ENCODE data around the gene HIVEP3. TPM values are rescaled to one million over a fixed set of nuclear protein-coding genes. Genes with fewer than 3 reads are reported as not detected.

The HIVEP3 gene
- total RNA-seq, 1 experiment from 2014 or later: 1.4 TPM

GRCh38 chr1:41545996-41546832, 372.5 kb downstream of the HIVEP3 start:
- Mint-ChIP-seq H3K4me1 (peaks cover 2% of the 10 kb centered on the region in 2 experiments; a peak in 1 of 4 replicates), H3K9me3 (peaks cover 14 to 19% of the 10 kb centered on the region in 2 experiments), H3K27ac (no peak overlapping the region; a peak in 1 of 7 replicates), H3K36me3 (ENCODE audit: insufficient read depth in 1 of 3, low read depth in 3 of 3) (peaks cover 0 to 10% (median 4%) of the 10 kb centered on the region in 3 experiments; a peak in 3 of 7 replicates), H3K27me3 (ENCODE audit: low read depth) (peaks cover 17% of the 10 kb centered on the region), H3K4me3 (no peak overlapping the region)
- no peak for DNase-seq
- H2BK20ac ChIP-seq (ENCODE audit: low read depth, low read length, poor library complexity, severe bottlenecking): no peak overlapping the region
- no CpG with 5 or more reads among the region's 8 CpGs for WGBS (ENCODE audit: extremely low coverage, insufficient read length, low lambda C conversion rate)
- no peak overlapping the region for H3K23ac ChIP-seq (ENCODE audit: insufficient read length, low read depth, low read length)
- no peak overlapping the region for H3K18ac ChIP-seq (ENCODE audit: insufficient read length, low read depth, low read length)
- H3K79me2 ChIP-seq (ENCODE audit: insufficient read depth, low read length): no peaks in the 10 kb centered on the region
- no peaks in the 10 kb centered on the region for H3K27me3 ChIP-seq (ENCODE audit: insufficient read depth, low read length)
- no peaks in the 10 kb centered on the region for H4K20me1 ChIP-seq (ENCODE audit: control insufficient read depth, insufficient read depth, insufficient read length)
- no peak overlapping the region for H2BK15ac ChIP-seq (ENCODE audit: low read depth, low read length)
- H3K56ac ChIP-seq (ENCODE audit: insufficient read length, low read depth, low read length): no peak overlapping the region
- no peaks in the 10 kb centered on the region for H3K4me1 ChIP-seq (ENCODE audit: insufficient read depth, low read length)
- no peak overlapping the region for H3K4ac ChIP-seq (ENCODE audit: low read depth, low read length)
- H3K9me3 ChIP-seq (ENCODE audit: control insufficient read depth, low read depth, low read length): peaks cover 6% of the 10 kb centered on the region
- no peak overlapping the region for H3K9ac ChIP-seq (ENCODE audit: extremely low read depth, insufficient read length, low read length)
- H3K14ac ChIP-seq (ENCODE audit: insufficient read depth, low read length): no peak overlapping the region; the same call in 1 of the 2 replicates
- no peak overlapping the region for H3K4me2 ChIP-seq (ENCODE audit: insufficient read depth, insufficient read length, low read length)
- H2AK5ac ChIP-seq (ENCODE audit: insufficient read length, low read length): no peak overlapping the region
- H4K91ac ChIP-seq (ENCODE audit: insufficient read length, low read depth, low read length): no peak overlapping the region
- no peak overlapping the region for H3K27ac ChIP-seq (ENCODE audit: insufficient read length, low read depth, low read length)
- no peak overlapping the region for H4K8ac ChIP-seq (replicated peaks; ENCODE audit: insufficient read length, low read depth, low read length)
- H2BK120ac ChIP-seq (ENCODE audit: low read depth, low read length, poor library complexity, severe bottlenecking): no peak overlapping the region
- no peak overlapping the region for H2BK5ac ChIP-seq (ENCODE audit: insufficient read length, low read length)
- H2BK12ac ChIP-seq (ENCODE audit: insufficient read length, low read depth, low read length): no peak overlapping the region
- no peak overlapping the region for H2AFZ ChIP-seq (ENCODE audit: low read length)
- no peak overlapping the region for H3T11ph ChIP-seq (ENCODE audit: low read length)
- no peak for TF ChIP-seq CTCF (conservative IDR thresholded peaks at IDR 0.05)
- H3K23me2 ChIP-seq (ENCODE audit: insufficient read length, low read depth, low read length, poor library complexity, severe bottlenecking): no peaks in the 10 kb centered on the region
- no peaks in the 10 kb centered on the region for H3K79me1 ChIP-seq (ENCODE audit: insufficient read depth, low read depth, low read length, poor library complexity, severe bottlenecking)
- no peak overlapping the region for H4K5ac ChIP-seq (ENCODE audit: insufficient read length, low read depth, low read length)

All from H9 (cell line).